ENCODE measurements around the gene FAM227A. TPM values are rescaled to one million over a fixed set of nuclear protein-coding genes. Genes with fewer than 3 reads are reported as not detected.

Gene FAM227A
- polyA plus RNA-seq, 3 donors: not detected

DNA sequence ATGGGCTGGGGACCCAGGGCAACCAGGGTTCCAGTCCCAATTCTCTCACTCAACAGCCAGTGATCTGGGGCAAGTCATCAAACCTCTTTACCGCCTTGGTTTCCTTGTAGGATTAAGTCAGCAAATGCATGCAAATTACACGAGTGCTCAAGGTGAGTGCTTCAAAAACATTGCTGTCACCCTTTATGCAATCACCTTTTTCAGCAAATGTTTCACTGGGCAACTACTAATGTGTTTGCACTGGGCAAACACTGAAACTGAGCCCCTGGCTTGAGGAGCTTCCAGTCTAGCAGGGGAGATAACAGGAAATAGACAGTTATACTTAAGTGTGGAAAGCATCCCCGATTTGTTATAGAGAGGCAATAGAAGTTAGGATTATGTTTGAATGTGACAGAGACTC, 48.5 kb downstream of the FAM227A start:
- DNase-seq: no peak
- TF ChIP-seq, protein P1, sequence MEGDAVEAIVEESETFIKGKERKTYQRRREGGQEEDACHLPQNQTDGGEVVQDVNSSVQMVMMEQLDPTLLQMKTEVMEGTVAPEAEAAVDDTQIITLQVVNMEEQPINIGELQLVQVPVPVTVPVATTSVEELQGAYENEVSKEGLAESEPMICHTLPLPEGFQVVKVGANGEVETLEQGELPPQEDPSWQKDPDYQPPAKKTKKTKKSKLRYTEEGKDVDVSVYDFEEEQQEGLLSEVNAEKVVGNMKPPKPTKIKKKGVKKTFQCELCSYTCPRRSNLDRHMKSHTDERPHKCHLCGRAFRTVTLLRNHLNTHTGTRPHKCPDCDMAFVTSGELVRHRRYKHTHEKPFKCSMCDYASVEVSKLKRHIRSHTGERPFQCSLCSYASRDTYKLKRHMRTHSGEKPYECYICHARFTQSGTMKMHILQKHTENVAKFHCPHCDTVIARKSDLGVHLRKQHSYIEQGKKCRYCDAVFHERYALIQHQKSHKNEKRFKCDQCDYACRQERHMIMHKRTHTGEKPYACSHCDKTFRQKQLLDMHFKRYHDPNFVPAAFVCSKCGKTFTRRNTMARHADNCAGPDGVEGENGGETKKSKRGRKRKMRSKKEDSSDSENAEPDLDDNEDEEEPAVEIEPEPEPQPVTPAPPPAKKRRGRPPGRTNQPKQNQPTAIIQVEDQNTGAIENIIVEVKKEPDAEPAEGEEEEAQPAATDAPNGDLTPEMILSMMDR (IDR thresholded peaks at IDR 0.05): no peak
- Histone ChIP-seq H3K27ac (ENCODE audit: low read depth in 1 of 2, low read length in 2 of 2) (no peak overlapping the region), H3K79me2 (ENCODE audit: insufficient read depth, low read length) (no peaks in the 10 kb centered on the region), H2AFZ (ENCODE audit: insufficient read depth, low read depth, low read length, poor library complexity, severe bottlenecking) (no peak overlapping the region), H3K4me3 (replicated peaks in 1 of 3; ENCODE audit: low read depth in 2 of 3, low read length in 3 of 3) (no peak overlapping the region), H3K4me2 (replicated peaks; ENCODE audit: extremely low read depth, low read length, poor library complexity, severe bottlenecking) (no peak overlapping the region), H3K9ac (ENCODE audit: insufficient read depth, low read length, poor library complexity, severe bottlenecking) (no peak overlapping the region), H3K27me3 (ENCODE audit: control insufficient read depth in 2 of 2, insufficient read depth in 2 of 2, low read length in 2 of 2) (no peaks in the 10 kb centered on the region), H4K20me1 (ENCODE audit: insufficient read depth, low read length) (no peaks in the 10 kb centered on the region), H3K4me1 (ENCODE audit: control insufficient read depth in 1 of 2, insufficient read depth in 2 of 2, low read length in 2 of 2) (no peaks in the 10 kb centered on the region), H3K36me3 (replicated peaks in 1 of 2; ENCODE audit: control insufficient read depth in 1 of 2, insufficient read depth in 2 of 2, low read length in 2 of 2) (no peaks in the 10 kb centered on the region), H3K9me3 (replicated peaks in 1 of 2; ENCODE audit: control insufficient read depth in 1 of 2, insufficient read depth in 1 of 2, low read length in 2 of 2) (no peaks in the 10 kb centered on the region)
- no peaks in the 10 kb centered on the region for H3K9me3 Mint-ChIP-seq
- H3K4me1 Mint-ChIP-seq: no peaks in the 10 kb centered on the region
- no peak overlapping the region for H3K27ac Mint-ChIP-seq
- peaks cover 0 to 5% (median 1%) of the 10 kb centered on the region in 3 donors for H3K27me3 Mint-ChIP-seq (ENCODE audit: low read depth in 3 of 3)
- WGBS (ENCODE audit: insufficient coverage): no CpG with 5 or more reads among the region's 3 CpGs
- H3K36me3 Mint-ChIP-seq: no peaks in the 10 kb centered on the region
- H3K4me3 Mint-ChIP-seq: no peak overlapping the region
- intact Hi-C loops (cut with micrococcal nuclease): no loop called here

DNA sequence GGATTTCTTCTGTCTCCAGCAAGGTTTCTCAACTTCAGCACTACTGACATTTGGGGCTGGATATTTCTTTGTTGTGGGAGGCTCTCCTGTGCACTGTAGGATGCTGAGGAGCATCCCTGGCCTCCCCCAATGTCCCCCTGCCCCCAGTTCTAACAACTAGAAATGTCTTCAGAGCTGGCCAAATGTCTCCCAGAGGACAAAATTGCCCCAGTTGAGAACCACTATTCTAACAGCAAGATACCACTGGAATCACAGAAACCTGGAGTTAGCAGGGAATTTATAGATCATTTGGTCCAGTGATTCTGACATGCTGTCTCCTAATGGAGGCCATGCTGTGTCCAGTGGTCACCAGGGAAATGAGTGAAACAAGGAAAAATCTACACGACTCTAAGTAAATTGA, 54.0 kb downstream of the FAM227A start:
- Mint-ChIP-seq H3K9me3 (no peaks in the 10 kb centered on the region), H3K4me1 (no peaks in the 10 kb centered on the region), H3K27ac (no peak overlapping the region), H3K27me3 (ENCODE audit: low read depth in 3 of 3) (peaks cover 3 to 5% (median 3%) of the 10 kb centered on the region in 3 donors), H3K4me3 (no peak overlapping the region), H3K36me3 (no peaks in the 10 kb centered on the region)
- Histone ChIP-seq H3K9me3 (replicated peaks in 1 of 2; ENCODE audit: control insufficient read depth in 1 of 2, insufficient read depth in 1 of 2, low read length in 2 of 2) (no peaks in the 10 kb centered on the region), H3K27me3 (ENCODE audit: control insufficient read depth in 2 of 2, insufficient read depth in 2 of 2, low read length in 2 of 2) (no peaks in the 10 kb centered on the region), H3K4me2 (replicated peaks; ENCODE audit: extremely low read depth, low read length, poor library complexity, severe bottlenecking) (no peak overlapping the region), H3K79me2 (ENCODE audit: insufficient read depth, low read length) (no peaks in the 10 kb centered on the region), H4K20me1 (ENCODE audit: insufficient read depth, low read length) (no peaks in the 10 kb centered on the region), H3K9ac (ENCODE audit: insufficient read depth, low read length, poor library complexity, severe bottlenecking) (no peak overlapping the region), H3K27ac (ENCODE audit: low read depth in 1 of 2, low read length in 2 of 2) (no peak overlapping the region), H3K4me1 (ENCODE audit: control insufficient read depth in 1 of 2, insufficient read depth in 2 of 2, low read length in 2 of 2) (no peaks in the 10 kb centered on the region), H3K36me3 (replicated peaks in 1 of 2; ENCODE audit: control insufficient read depth in 1 of 2, insufficient read depth in 2 of 2, low read length in 2 of 2) (no peaks in the 10 kb centered on the region), H2AFZ (ENCODE audit: insufficient read depth, low read depth, low read length, poor library complexity, severe bottlenecking) (no peak overlapping the region), H3K4me3 (replicated peaks in 1 of 3; ENCODE audit: low read depth in 2 of 3, low read length in 3 of 3) (no peak overlapping the region)
- intact Hi-C loops (cut with micrococcal nuclease): no loop called here
- no CpG with 5 or more reads among the region's 1 CpG for WGBS (ENCODE audit: insufficient coverage)
- no peak for DNase-seq
- TF ChIP-seq, protein P1 (IDR thresholded peaks at IDR 0.05): no peak

All from CD14-positive monocyte (primary cell).